Activated CD4-positive, alpha-beta T cell treated with anti-CD3 and anti-CD28 coated beads, Interleukin-10, Interleukin-2, amounts not matched to agents 100 ng/mL and 50 ng/mL, durations not matched to agents 16 hours and 8 hours (primary cell): Measurements from ENCODE around the gene ILF3.
A peak's percentile ranks its signal among the peaks of the same experiment; 100 is the strongest.

Source experiments
- DNase-seq: peaks from one replicate; pipeline ENCODE4 v3.0.0-alpha.2; 2020

The ILF3 gene

DNA sequence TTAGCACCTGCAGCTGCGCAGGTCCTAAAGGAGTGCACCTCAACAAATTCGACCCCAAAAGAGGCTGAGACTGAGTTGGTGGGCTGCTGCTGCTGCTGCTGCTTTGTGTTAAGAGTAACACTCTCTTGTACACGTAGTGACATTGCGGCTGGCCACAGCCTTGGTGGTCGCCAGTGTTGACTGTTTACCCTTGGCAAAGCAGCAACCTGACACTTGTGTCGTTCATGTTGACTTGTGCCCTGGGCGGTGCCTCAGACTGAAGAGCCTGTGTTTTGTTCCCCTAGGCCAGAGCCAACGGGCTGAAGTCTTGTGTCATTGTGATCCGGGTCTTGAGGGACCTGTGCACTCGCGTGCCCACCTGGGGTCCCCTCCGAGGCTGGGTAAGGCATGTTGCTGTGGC, 24.7 kb downstream of the ILF3 start:
- no peak for DNase-seq

DNA sequence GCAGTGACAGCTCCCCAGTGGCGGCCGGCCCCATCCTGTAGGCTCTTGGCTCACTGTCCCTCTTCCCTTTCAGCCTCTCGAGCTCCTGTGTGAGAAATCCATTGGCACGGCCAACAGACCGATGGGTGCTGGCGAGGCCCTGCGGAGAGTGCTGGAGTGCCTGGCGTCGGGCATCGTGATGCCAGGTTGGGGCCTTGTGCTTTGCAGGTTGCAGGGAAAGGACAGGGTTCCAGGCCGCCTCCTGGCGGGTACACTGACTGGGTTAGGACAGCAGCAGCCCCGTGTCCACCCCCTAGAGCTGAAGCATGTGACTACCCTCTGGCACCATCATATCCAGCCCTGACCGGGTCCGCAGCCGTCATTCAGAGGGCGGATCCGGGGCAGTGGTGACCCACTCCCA, 25.6 kb downstream of the ILF3 start:
- no peak for DNase-seq

DNA sequence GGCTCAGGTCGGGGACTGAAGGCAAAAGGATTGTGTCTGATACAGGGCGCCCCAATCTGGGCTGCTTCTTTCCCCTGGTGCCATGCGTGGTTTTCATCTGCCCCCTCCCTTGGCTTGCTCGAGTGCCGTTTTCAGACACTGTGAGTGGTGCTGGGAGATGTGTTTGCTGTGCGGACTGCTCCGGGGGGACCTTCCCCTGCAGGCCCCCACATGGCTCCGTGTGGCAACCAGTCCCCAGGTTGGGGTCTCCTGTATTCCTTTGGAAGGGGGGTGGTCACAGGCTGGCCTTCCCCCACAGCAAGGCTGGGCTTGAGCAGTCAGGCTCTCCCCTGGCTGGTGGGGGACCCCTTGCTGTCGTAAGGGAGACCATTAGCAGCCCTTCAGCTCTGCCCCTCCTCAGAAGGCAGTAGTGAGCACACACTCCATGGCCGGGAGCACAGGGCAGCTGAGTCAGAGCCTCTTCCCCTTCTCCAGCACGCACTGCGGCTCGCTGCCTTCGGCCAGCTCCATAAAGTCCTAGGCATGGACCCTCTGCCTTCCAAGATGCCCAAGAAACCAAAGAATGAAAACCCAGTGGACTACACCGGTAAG, 26.5 kb downstream of the ILF3 start:
- no peak for DNase-seq

DNA sequence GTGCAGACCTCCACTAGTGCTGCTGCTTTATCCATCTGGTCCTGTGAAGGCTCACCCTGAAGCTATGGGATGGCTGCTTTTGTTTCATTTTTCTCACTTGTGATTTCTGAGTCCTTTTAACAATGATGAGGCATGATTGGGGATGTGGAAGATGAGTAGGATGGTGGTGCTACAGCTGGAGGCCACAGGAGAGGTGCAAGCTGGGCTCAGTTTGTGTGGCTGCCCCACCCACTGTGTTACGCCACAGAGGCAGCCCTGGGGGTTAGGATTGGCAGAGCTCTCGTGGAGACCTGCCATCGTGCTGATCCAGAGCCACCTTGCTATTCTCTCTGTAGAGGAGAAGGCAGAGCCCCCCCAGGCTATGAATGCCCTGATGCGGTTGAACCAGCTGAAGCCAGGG, 27.5 kb downstream of the ILF3 start:
- no peak for DNase-seq

DNA sequence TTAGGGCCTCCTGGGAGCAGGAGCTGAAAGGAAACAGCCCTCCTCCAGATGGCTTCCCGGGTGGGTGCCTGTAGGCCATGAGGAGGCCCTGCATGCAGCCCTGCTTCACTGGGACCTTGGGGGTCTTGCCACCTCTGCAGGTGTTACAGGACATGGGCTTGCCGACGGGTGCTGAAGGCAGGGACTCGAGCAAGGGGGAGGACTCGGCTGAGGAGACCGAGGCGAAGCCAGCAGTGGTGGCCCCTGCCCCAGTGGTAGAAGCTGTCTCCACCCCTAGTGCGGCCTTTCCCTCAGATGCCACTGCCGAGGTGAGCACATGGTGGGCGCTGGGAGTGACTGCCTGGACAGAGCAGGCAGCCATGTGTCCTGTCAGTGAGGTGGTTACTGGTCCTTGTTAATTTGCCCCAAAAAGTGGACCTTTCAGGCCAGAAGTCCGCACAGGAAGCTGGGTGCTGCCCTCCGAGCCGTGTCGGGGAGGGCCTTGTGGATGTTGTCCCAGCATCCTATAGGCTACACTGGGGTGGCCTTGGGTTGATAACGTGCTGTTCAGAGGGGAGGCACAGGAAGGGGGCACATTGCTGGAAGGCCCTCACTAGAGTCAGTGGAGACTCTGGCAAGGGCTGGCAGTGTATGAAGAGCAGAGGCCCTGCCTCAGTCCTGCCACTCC, 28.4 kb downstream of the ILF3 start:
- no peak for DNase-seq

DNA sequence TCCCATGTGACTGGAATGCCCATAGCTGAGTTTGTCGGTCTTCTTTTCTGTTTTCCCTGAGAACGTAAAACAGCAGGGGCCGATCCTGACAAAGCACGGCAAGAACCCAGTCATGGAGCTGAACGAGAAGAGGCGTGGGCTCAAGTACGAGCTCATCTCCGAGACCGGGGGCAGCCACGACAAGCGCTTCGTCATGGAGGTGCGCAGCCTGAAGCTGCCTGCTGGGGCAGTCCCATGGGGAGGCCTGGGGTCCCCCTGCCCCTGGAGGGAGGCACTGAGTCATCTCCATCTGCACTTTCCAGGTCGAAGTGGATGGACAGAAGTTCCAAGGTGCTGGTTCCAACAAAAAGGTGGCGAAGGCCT, 28.9 kb downstream of the ILF3 start:
- DNase-seq = no peak

DNA sequence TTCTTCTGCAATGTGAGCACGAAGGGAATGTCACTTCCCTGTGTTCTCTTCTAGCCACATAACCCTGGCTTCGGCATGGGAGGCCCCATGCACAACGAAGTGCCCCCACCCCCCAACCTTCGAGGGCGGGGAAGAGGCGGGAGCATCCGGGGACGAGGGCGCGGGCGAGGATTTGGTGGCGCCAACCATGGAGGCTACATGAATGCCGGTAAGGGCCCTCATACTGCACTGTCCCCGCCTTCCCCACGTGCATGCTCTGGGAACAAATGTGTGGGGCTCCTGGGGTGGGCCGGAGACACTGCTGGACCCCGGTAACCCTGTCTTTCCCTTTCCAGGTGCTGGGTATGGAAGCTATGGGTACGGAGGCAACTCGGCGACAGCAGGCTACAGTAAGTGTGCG, 29.4 kb downstream of the ILF3 start:
- no peak for DNase-seq

DNA sequence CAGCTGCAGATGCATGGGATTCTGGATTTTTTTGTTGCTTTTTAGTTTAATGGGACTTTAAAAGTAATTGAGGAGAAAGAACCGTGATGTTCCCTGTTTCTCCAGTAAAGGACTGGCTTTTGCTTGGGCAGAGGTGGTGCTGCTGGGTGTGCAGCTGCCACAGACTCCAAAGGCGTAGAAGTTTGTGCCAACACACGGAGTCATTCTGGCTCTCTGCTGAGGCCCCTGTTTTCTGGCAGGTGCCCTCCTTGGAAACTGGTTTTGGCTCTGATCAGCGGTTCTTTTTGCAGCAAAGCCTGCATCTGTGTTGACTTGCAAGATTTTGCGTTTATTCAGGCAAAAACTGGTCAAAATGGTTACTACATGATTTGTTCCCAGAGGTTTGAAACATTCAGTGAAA, 31.1 kb downstream of the ILF3 start:
- DNase-seq = no peak

DNA sequence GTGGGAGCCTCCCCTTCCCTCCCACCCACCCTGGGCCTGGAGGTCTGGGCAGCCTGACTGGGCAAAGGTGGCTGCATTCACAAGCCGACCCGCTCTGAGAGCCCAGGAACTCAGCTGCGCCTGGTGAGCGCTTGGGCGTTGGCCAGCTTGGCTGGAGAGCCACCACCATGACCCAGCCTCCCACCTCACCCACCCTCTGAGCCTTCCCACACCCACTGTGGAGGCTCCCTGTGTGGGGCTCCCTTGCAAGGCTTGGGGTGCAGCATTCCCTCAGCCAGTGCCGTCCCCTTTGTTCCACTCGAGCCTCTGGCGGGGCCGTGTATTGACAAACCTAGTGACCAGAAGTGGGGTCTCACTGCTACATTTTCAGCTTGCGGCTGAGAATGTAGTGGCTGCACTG, 32.0 kb downstream of the ILF3 start:
- no peak for DNase-seq

DNA sequence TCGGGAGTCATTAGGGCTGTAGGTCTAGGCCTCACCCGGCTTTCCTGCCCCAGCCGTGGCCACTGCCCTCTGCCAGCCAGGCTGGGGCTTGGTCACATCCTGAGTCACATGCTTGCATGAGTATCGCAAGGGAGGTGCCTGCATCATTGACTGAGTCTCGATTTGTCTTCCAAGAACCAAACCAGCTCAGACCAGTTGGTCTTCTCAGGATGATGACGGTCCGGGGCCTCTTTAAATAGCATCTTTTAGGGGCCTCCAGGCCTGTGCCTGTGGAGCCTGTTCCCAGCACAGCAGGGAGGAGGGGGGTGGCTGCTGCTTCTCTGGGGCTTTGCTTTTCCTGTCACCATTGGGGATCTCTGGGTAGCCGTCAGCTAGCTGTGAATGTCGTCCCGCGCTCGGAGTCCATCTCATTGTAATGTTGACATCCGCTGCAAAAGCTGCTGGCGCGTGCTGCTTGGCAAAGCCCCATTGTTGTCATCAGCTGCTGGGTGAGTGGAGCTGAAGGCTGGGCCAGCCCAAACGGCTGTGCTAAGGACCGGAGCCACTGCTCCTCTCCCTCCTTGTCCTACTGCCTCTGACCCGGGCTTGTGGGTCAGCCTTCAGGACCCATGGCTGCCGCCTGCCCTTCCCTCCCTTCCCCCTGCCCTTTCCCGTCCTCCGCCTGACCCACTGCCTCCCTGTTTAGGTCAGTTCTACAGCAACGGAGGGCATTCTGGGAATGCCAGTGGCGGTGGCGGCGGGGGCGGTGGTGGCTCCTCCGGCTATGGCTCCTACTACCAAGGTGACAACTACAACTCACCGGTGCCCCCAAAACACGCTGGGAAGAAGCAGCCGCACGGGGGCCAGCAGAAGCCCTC, 32.7 kb downstream of the ILF3 start:
- DNase-seq = no peak

DNA sequence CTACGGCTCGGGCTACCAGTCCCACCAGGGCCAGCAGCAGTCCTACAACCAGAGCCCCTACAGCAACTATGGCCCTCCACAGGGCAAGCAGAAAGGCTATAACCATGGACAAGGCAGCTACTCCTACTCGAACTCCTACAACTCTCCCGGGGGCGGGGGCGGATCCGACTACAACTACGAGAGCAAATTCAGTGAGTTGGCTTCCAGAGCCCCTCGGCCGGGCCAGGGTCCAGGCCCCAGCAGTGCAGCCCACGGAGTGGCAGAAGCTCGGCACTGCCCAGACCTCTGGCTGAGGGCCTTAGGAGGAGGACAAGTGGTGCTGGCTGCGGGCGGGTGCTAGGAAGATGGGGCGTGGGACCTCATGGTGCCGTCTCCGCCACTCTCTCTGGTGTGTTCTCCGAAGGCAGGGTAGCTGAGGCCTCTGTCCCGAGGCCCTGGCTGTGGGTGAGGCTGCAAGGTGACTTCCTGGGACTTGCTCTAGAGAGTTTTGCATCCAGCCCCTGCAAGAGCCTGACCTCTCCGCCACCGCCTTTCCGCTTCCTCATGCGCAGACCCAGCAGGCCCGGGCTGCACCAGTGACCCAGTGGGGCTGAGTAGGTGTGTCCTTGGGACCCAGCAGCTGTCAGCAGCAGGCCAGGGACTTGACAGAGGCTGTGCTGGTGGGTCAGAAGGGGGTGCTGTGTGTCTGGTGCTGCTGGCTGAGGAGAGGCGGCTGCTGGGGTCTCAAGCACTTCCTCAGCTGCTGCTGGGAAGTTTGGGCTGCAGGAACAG, 33.6 kb downstream of the ILF3 start:
- DNase-seq = no peak

DNA sequence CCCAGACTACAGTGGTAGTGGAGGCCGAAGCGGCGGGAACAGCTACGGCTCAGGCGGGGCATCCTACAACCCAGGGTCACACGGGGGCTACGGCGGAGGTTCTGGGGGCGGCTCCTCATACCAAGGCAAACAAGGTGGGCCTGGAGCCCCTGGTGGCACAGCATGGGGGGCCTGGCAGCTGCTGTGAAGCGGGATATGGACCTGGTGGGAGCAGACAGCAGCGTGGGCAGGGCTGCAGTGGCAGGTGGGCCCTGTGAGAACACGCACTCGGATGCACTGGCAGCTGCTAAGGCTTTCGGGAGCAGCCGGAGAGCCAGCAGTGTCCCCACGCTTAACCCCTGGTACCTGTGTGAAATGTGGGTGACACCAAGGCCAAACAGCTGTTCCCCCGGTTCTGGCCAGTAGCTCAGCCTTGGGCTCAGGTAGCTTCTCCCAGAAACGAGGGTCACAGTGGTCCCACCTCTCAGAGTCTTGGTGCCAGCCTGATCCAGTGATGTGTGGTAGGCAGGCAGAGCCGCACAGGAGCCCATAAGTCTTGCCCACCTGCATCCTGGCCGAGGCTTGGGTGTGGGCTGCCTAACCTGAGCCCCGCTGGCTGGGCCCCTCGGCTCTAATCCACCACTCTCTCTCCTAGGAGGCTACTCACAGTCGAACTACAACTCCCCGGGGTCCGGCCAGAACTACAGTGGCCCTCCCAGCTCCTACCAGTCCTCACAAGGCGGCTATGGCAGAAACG, 34.6 kb downstream of the ILF3 start:
- DNase-seq = no peak

DNA sequence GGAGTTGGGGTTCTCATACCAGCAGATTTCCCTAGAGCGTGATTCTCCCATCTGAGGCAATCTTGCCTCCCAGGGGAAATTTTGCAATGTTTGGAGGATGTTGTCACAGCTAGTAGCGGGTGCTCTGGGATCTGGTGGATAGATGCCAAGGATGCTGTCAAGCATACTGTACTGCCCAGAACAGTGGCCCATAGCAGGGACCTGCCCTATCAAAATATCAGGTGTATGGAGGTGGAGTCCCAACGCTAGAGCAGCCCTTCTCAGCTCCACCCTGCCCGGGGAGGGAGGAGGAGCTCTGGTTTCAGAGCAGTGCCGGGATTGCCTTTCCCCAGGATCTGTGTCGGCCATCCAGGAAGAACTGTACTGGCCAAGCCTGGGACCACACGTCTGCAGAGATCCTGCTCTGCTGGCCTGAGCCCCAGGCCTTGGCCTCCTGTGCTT, 36.2 kb downstream of the ILF3 start:
- DNase-seq = no peak

DNA sequence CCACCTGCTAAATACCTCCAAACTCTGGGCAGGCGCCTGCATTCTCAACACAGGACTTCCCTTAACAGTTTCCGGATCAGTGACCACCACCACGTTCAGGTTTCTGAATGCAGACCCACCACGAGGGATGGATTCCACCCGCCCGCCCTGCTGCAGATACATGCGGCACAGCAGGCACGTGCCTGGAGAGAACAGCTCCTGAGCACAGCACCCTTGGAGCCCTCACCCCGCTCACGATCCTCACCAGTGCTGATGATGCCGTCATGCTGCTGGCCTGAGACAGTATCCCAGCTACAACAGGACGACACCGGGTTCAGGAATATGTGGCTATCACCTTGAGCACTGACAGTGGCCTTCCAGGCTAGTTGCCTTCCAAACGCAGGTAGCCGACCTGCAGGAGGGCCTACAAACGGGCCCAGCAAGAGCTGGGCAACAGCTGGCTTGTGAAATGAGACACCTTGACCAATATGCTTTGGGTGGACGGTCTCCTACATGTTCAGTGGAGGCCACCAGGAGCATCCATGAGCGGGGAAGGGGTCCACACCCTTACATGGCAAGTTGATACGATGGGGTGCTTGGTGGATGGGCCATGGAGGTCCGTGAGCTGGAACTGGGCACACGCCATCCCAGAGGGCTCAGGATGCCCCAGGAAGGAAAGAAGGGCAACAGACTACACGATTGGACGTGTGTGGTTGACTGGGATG, 37.2 kb downstream of the ILF3 start:
- DNase-seq = no peak

DNA sequence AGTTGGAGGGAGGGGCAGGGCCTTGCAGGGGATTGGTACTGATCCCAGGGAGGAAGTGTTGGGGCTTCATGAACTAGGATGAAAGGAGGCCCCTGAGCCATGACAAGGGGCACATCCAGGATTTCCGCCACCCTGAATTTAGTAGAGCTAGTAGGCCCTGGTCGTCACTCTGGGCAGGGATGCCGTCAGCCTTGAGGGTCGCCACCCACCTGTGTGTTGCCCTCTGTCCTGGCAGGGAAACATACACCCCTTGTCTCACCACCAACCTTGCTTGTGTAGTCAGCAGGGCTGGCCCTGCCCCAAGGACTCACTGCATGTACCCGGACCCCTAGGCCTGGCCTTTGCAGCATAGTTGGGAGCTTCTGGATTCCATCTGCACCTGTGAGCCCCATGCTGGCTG, 37.7 kb downstream of the ILF3 start:
- no peak for DNase-seq

DNA sequence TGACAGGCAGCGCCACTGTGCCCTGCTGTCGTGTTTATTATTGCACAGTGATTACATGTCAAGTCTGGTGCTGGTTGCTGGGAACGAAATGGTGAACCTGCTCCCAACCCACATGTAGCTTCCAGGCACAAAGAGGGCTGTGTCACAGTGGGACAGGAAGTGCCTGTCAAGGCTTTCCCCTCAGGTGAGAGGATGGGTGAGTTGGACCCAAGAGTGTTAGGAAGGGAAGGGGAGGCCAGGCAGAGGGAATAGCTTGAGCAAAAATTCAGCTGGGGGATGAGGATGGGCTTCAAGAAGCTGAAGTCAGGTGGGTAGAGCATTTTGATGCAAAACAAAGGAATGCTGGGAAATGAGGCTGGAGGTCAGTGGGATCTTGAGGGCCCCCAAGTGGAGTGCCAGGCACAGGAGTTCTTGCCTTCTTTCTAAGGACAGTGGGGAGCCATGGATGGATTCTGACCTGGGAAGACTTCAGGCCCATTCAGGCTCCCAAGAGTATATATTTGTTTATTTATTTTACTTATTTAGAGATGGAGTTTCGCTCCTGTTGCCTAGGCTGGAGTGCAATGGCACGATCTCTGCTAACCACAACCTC, 38.6 kb downstream of the ILF3 start:
- no peak for DNase-seq

DNA sequence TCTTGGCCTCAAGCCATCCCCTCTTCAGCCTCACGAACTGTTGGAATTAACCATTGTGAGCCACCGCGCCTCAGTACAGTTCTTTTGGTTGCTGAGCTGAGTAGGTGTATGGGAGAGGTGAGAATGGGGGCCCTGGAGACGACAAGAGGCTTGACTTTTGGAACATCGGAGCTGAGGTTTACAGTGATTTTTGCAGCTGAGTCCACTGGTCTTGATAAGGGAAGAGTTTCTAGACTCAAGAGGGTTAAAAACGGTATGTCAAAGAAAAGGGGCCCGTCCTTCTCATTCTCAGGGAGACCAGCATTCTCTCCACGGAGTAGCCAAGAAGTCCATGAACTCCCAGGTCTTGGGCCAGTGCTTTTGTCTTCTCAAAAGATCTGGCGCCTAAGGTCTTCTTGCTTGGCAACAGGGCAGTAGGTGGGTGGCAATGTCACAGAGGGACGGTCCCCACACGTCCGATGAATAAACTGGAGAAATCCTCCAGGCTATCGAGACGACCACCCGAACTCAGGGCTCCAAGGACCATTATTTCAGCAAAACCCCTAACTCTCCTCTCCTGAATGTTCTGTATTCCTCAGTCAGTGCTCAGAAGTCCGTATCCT, 40.7 kb downstream of the ILF3 start:
- no peak for DNase-seq

DNA sequence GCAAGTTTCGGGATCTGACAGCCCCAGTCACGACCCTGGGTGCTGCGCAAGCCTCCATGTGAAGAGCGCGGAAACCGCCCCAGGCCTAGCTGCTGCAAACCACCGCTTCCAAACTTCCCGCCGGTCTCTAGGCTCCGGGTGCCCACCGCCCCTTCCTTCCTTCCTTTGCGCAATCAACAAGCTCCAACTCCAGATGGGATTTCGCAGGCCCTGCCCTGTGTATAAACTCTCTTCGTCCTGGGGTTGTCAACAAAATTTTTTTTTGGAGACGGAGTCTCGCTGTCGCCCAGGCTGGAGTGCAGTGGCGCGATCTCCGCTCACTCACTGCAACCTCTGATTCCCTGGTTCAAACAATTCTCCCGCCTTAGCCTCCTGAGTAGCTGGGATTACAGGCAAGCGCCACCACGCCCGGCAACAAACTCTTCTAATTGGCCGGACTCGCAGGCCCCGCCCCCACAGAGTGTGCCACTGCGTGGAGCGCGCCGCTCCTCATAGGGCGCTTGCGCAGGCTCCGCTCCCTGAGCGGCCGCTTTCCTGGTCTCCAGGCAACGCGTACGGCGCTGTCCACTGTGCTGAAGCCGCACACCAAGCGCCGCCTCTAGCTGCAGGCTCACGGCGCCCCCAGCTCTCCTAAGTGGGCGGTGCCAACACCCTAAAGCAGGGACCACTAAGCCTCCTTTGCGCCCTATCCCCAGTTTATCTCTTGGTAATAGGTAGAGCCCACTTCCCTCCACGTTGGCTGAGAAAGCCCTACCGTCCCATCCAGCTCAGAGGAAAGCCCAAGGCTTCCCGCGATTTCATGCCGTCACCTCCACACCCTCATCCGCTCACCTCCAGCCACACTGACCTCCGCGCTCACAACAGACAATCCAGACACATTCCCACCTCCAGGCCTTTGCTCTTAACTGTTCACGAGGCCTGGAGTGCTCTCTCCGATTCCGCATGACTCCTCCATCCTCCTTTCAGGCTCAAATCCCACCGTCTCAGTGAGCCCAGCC, 41.6 kb downstream of the ILF3 start:
- DNase-seq = peak; percentile 95

DNA sequence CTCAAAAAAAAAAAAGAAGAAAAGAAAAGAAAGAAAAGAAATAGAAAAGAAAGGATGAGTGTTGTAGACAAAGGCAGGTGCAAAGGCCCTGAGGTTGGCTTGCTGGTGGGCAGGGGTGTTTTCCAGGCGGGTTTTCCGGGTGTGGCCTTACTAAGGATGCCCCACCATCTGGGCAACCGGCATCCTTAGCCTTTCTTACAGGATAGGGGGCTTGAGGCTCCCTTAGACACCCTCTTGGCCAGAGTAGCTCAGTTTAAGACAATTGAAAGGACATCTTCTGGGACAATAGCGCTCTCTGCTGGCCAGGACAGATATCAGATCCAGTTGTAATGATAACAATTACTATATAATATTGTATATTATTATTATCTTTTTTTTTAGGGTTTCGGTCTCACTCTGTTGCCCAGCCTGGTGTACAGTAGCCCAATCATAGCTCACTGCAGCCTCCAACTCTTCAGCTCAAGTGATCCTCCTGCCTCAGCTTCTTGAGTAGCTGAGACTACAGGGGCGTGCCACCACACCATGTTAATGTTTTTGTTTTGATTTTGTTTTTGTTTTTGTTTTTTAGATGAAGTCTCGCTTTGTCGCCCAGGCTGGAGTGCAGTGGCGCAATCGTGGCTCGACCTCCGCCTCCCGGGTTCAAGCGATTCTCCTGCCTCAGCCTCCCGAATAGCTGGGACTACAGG, 45.6 kb downstream of the ILF3 start:
- peak; percentile 76 for DNase-seq
